Left lung (tissue), 14 donors: Measurements from ENCODE around the gene SV2C. TPM values are rescaled to one million over a fixed set of nuclear protein-coding genes. Genes with fewer than 3 reads are reported as not detected.
"Not testable (repeated sequence)": the region's sequence is repeated elsewhere in the genome, so short reads cannot be mapped to it uniquely, and the experiment has no call there.

Experiments
- ATAC-seq: fragments of 200-7000 bp; cut with Tn5 transposase; one replicate; pipeline ENCODE4 v1.9.1; 2020; ENCODE audit warnings: moderate library complexity
- DNase-seq, 4 donors: peaks; one replicate each; pipeline ENCODE4 v3.0.0-alpha.2; 2013 to 2020
- H3K27ac ChIP-seq, 2 donors: fragments of 200-600 bp; sonication (generic) in 1 of 2; one replicate each; pipeline versions ENCODE4 v1.5.0 to v1.8.0; 2020 to 2021
- H3K27me3 ChIP-seq, 2 donors: fragments of 200-600 bp; sonication (generic) in 1 of 2; one replicate each; pipeline versions ENCODE4 v1.5.0 to v1.8.0; 2020 to 2021
- H3K36me3 ChIP-seq, 2 donors: fragments of 200-600 bp; sonication (generic) in 1 of 2; one replicate each; pipeline versions ENCODE4 v1.5.0 to v1.8.0; 2020 to 2021
- H3K4me1 ChIP-seq, 2 donors: fragments of 200-600 bp; one replicate each; pipeline ENCODE4 v1.8.0; 2021
- H3K4me3 ChIP-seq, 2 donors: fragments of 200-600 bp; sonication (generic) in 1 of 2; one replicate each; pipeline versions ENCODE4 v1.5.0 to v1.8.0; 2020 to 2021; ENCODE audit warnings: mild to moderate bottlenecking in 1 of 2
- H3K9me3 ChIP-seq, 2 donors: fragments of 200-600 bp; sonication (generic) in 1 of 2; one replicate each; pipeline versions ENCODE4 v1.5.0 to v1.8.0; 2020 to 2021
- CTCF ChIP-seq, 2 donors: fragments of 200-600 bp; sonication (generic) in 1 of 2; IDR thresholded peaks; one replicate each; pipeline versions ENCODE4 v1.5.0 to v1.8.0; 2021; ENCODE audit warnings: antibody characterized with exemption in 2 of 2
- intact Hi-C, 2 donors: fragments of 100-400 bp; cut with DNase I; formaldehyde crosslinking; loops; one replicate each; pipeline versions ENCODE4 v1.11.2 to v1.14.2; 2022
- long read RNA-seq, 12 donors: library from polyadenylated mRNA in 2 of 12; unstranded in 2 of 12; transcript quantifications; one replicate each; pipeline ENCODE4 v2.0.0 and lab custom pipeline, GENCODE V29; 2019 to 2026
- polyA plus RNA-seq, 6 donors: library from polyadenylated mRNA; unstranded; fragments of 120-200 nt; gene quantifications; one replicate each; pipeline ENCODE4 v1.2.1, GENCODE V29; 2013; ENCODE audit not compliant: insufficient read length in 6 of 6
- total RNA-seq, 2 donors: library from RNA; stranded (reverse); fragmentation: NEBNext Ultra II Directional; extraction: Animal tissue kit (Norgen Biotek cat#: 25700); gene quantifications; one replicate each; pipeline ENCODE4 v1.2.1, GENCODE V29; 2021
- donor health status: DM: no; HTN: yes; CAD: no.
- donor health status: DM: no; HTN: no; CAD: no.

Gene SV2C
- total RNA-seq (under 1 TPM; 0.37 to 0.52 TPM), polyA plus RNA-seq (under 1 TPM; 0.26 to 0.48 (median 0.32) TPM)
- long read RNA-seq, donor 1, result 0 reads
- long read RNA-seq, donor 2, result 0 reads
- long read RNA-seq, donor 3, partial matches to known transcripts, result 5 of 5 reads
- long read RNA-seq, donor 3, other reads (novel, unspliced or antisense), result 0 of 5 reads
- long read RNA-seq, donor 4, result 0 reads
- long read RNA-seq, donor 5, result 0 reads
- long read RNA-seq, donor 6, partial matches to known transcripts, result 6 of 6 reads
- long read RNA-seq, donor 6, other reads (novel, unspliced or antisense), result 0 of 6 reads
- long read RNA-seq, donor 7, result 0 reads
- long read RNA-seq, donor 8, result 0 reads
- long read RNA-seq, donor 9, result 0 reads
- long read RNA-seq, donor 10, result 0 reads
- long read RNA-seq, donor 11, full-length matches to known transcripts, result 1 of 1 reads
- long read RNA-seq, donor 11, partial matches to known transcripts, result 0 of 1 reads
- long read RNA-seq, donor 11, other reads (novel, unspliced or antisense), result 0 of 1 reads
- long read RNA-seq, donor 12, partial matches to known transcripts, result 6 of 6 reads
- long read RNA-seq, donor 12, other reads (novel, unspliced or antisense), result 0 of 6 reads

GRCh38 chr5:76082772-76083554 lies at the start of gene SV2C:
SV2C (plus strand) TSS chr5:76083383; CDS start chr5:76131751, 48,368 bp downstream.
- no peak for TF ChIP-seq CTCF (IDR thresholded peaks at IDR 0.05)
- H3K4me3 ChIP-seq, result peak within 1 kb of the TSS; percentile 1 to 13
- H3K4me1 ChIP-seq, result peaks cover 0 to 34% of the 10 kb centered on the region in 2 donors
- peaks cover 57 to 100% of the 10 kb centered on the region in 2 donors for H3K27me3 ChIP-seq
- H3K9me3 ChIP-seq, result no peaks in the 10 kb centered on the region
- ATAC-seq (peak; percentile 62), DNase-seq (peak in 2 of 4 donors; percentile 23 to 67)
- H3K27ac ChIP-seq, result no peak within 1 kb of the TSS
- H3K36me3 ChIP-seq, result no peaks in the 10 kb centered on the region
- intact Hi-C loops, result no loop called here

GRCh38 chr5:76037736-76038151 lies 45.4 kb upstream of the SV2C start:
- intact Hi-C loops, H3K36me3 ChIP-seq, H3K4me1 ChIP-seq, H3K9me3 ChIP-seq, DNase-seq, H3K4me3 ChIP-seq, H3K27ac ChIP-seq, ATAC-seq: not testable (repeated sequence)
- H3K27me3 ChIP-seq, result peaks cover 0 to 20% of the 10 kb centered on the region in 2 donors

GRCh38 chr5:76038212-76038611 lies 45.0 kb upstream of the SV2C start:
- H3K27me3 ChIP-seq, result peaks cover 0 to 20% of the 10 kb centered on the region in 2 donors
- TF ChIP-seq CTCF (IDR thresholded peaks at IDR 0.05), result no peak
- DNase-seq, result peak in 1 of 4 donors; percentile 7
- no peaks in the 10 kb centered on the region for H3K4me1 ChIP-seq
- no peaks in the 10 kb centered on the region for H3K9me3 ChIP-seq
- no peak overlapping the region for H3K27ac ChIP-seq
- H3K36me3 ChIP-seq, result no peaks in the 10 kb centered on the region
- ATAC-seq, result no peak
- intact Hi-C loops, result no loop called here
- H3K4me3 ChIP-seq, result no peak overlapping the region

- intact Hi-C loops, result no loop called here
Observed at GRCh38 chr5:76040806-76041205, 42.4 kb upstream of the SV2C start.

More at GRCh38 chr5:76040806-76041205, 42.4 kb upstream of the SV2C start:
- H3K4me3 ChIP-seq, result no peak overlapping the region
- no peak for DNase-seq
- no peaks in the 10 kb centered on the region for H3K36me3 ChIP-seq
- TF ChIP-seq CTCF (IDR thresholded peaks at IDR 0.05), result no peak
- no peaks in the 10 kb centered on the region for H3K9me3 ChIP-seq
- ATAC-seq, result no peak
- H3K27me3 ChIP-seq, result peaks cover 0 to 20% of the 10 kb centered on the region in 2 donors
- no peak overlapping the region for H3K27ac ChIP-seq
- no peaks in the 10 kb centered on the region for H3K4me1 ChIP-seq
